K562 (cell line): Measurements from ENCODE around the gene CELA3B. TPM values are rescaled to one million over a fixed set of nuclear protein-coding genes. Genes with fewer than 3 reads are reported as not detected.

Experiments used
- BRF2 ChIP-seq: IDR thresholded peaks from 3 replicates; pipeline ENCODE4 v1.6.1; 2011; ENCODE audit warnings: borderline replicate concordance, mild to moderate bottlenecking; ENCODE audit not compliant: insufficient read length, insufficient read depth
- CBFB ChIP-seq: sonication (generic); formaldehyde crosslinking; IDR thresholded peaks from 2 replicates; pipeline ENCODE4 v1.4.0; 2020; ENCODE audit warnings: mild to moderate bottlenecking, missing genetic modification reagents
- CEBPZ ChIP-seq: fragments of 150-350 bp; IDR thresholded peaks from 2 replicates; pipeline ENCODE4 v1.6.1; 2014; ENCODE audit warnings: low read depth, mild to moderate bottlenecking, low read length, borderline replicate concordance
- E2F6 ChIP-seq, 2 experiments: IDR thresholded peaks; 2 replicates each; pipeline ENCODE4 v1.6.1; 2011; ENCODE audit warnings: borderline replicate concordance in 1 of 2, control low read depth in 1 of 2, low read depth in 1 of 2, low read length in 1 of 2, mild to moderate bottlenecking in 1 of 2, mixed read lengths in 1 of 2, moderate library complexity in 1 of 2; ENCODE audit not compliant: insufficient read depth in 1 of 2, insufficient read length in 1 of 2, poor library complexity in 1 of 2, severe bottlenecking in 1 of 2; ENCODE audit errors: extremely low read depth in 1 of 2
- ELF2 ChIP-seq: fragments of 250-450 bp; sonication (Bioruptor Pico); IDR thresholded peaks from 2 replicates; pipeline ENCODE4 v1.5.0; 2021; ENCODE audit warnings: mild to moderate bottlenecking
- GABPB2 ChIP-seq: fragments of 250-450 bp; sonication (Bioruptor Pico); conservative IDR thresholded peaks from 2 replicates; pipeline ENCODE4 v1.5.1; 2021; ENCODE audit warnings: mild to moderate bottlenecking
- HNRNPL ChIP-seq: fragments of 200-400 bp; formaldehyde crosslinking; IDR thresholded peaks from 2 replicates; pipeline ENCODE4 v1.6.1; 2017; ENCODE audit warnings: low read depth, mild to moderate bottlenecking, low read length
- KAT7 ChIP-seq: sonication (generic); formaldehyde crosslinking; IDR thresholded peaks from 2 replicates; pipeline ENCODE4 v1.8.0; 2022; ENCODE audit warnings: missing genetic modification reagents, mild to moderate bottlenecking, borderline replicate concordance
- MITF ChIP-seq: IDR thresholded peaks from 2 replicates; pipeline ENCODE4 v1.6.1; 2014; ENCODE audit warnings: antibody characterized with exemption
- MXI1 ChIP-seq: IDR thresholded peaks from 2 replicates; pipeline ENCODE4 v1.6.1; 2011; ENCODE audit warnings: low read depth, mild to moderate bottlenecking, improper control_type of control experiment, low read length
- PCBP1 ChIP-seq: fragments of 200-400 bp; formaldehyde crosslinking; IDR thresholded peaks from 2 replicates; pipeline ENCODE4 v1.6.1; 2018; ENCODE audit warnings: mild to moderate bottlenecking, low read depth, low read length; ENCODE audit not compliant: poor library complexity, severe bottlenecking
- POLR2H ChIP-seq: IDR thresholded peaks from 2 replicates; pipeline ENCODE4 v1.6.1; 2016; ENCODE audit warnings: missing genetic modification characterization, low read depth, mild to moderate bottlenecking, control low read depth, missing compliant biosample characterization, moderate library complexity
- POLR3G ChIP-seq: IDR thresholded peaks from 2 replicates; pipeline ENCODE4 v1.6.1; 2011; ENCODE audit not compliant: insufficient read length, insufficient replicate concordance; ENCODE audit errors: extremely low read depth
- SMAD3 ChIP-seq: fragments of 450-650 bp; formaldehyde crosslinking; conservative IDR thresholded peaks from 2 replicates; pipeline ENCODE4 v1.4.0; 2020; ENCODE audit warnings: mild to moderate bottlenecking
- TFAP4 ChIP-seq: sonication (generic); formaldehyde crosslinking; IDR thresholded peaks from 2 replicates; pipeline ENCODE4 v1.8.0; 2022; ENCODE audit warnings: missing genetic modification reagents, mild to moderate bottlenecking, moderate library complexity, borderline replicate concordance
- ZNF586 ChIP-seq: fragments of 450-650 bp; formaldehyde crosslinking; conservative IDR thresholded peaks from 2 replicates; pipeline ENCODE4 v1.4.0; 2020; ENCODE audit warnings: mild to moderate bottlenecking, moderate library complexity
- polyA plus RNA-seq, 8 experiments: library from polyadenylated mRNA; depleted of rRNA in 4 of 8; stranded (reverse) in 5 of 8; unstranded in 3 of 8; fragments of >200 nt; fragmentation: Nextera tagmentation in 2 of 8; fragmentation: Illumina TruSeq in 1 of 8; extraction: Ambion mirVana in 2 of 8; extraction: Trizol in 1 of 8; gene quantifications; 2 replicates each; pipeline versions ENCODE4 v1.2.1 to v1.2.3, GENCODE V29; 2011 to 2014; ENCODE audit warnings: inconsistent platforms in 1 of 8, missing spikeins in 1 of 8
- total RNA-seq, 7 experiments: library from RNA; depleted of rRNA in 6 of 7; stranded (reverse); fragments of >200 nt in 6 of 7; fragmentation: Illumina TruSeq in 2 of 7; extraction: Trizol in 2 of 7; gene quantifications; 2 replicates each; pipeline versions ENCODE4 v1.2.1 to v1.2.3, GENCODE V29; 2011 to 2021; ENCODE audit warnings: low replicate concordance in 1 of 7

CELA3B gene
- total and polyA plus RNA-seq, 9 of the 15 experiments (the other 6 are each of a cell fraction or from before 2014, with no cell fraction given), result 3.1 TPM; not detected in 8

GRCh38 chr1:22018583-22019559, 42.0 kb downstream of the CELA3B start (continued):
- peak; percentile 99 for TF ChIP-seq MITF
- peak; percentile 54; the same call in 1 of the 2 replicates for TF ChIP-seq POLR2H (tag)
- no peak for TF ChIP-seq BRF2
- peak; percentile 96 for TF ChIP-seq CBFB
- no peak for TF ChIP-seq HNRNPL
- TF ChIP-seq E2F6 (IDR thresholded peaks at IDR 0.05; ENCODE audit: borderline replicate concordance in 1 of 2, extremely low read depth in 1 of 2, insufficient read depth in 1 of 2, insufficient read length in 1 of 2, low read depth in 1 of 2, low read length in 1 of 2, poor library complexity in 1 of 2, severe bottlenecking in 1 of 2), result no peak
- no peak for TF ChIP-seq KAT7 (CRISPR knock-in tag)
- no peak for TF ChIP-seq PCBP1
- TF ChIP-seq POLR3G, result no peak
- TF ChIP-seq TFAP4, result peak; percentile 36; the same call in 1 of the 2 replicates
- no peak for TF ChIP-seq MXI1
- no peak for TF ChIP-seq GABPB2 (CRISPR knock-in tag)
- no peak; the same call in 1 of the 2 replicates for TF ChIP-seq SMAD3 (CRISPR knock-in tag)
- no peak for TF ChIP-seq CEBPZ
- peak; percentile 86 for TF ChIP-seq ELF2
- no peak for TF ChIP-seq ZNF586 (CRISPR knock-in tag)
